Measurements from ENCODE around the gene GSTO2. TPM values are rescaled to one million over a fixed set of nuclear protein-coding genes. Genes with fewer than 3 reads are reported as not detected.

Gene GSTO2
- total and polyA plus RNA-seq, 2 donors from 2014 or later = 22.3 to 56.7 TPM

- DNase-seq = no peak
- no peaks in the 10 kb centered on the region for H3K27me3 ChIP-seq (ENCODE audit: control insufficient read depth, insufficient read depth, low read length)
- peaks cover 0 to 18% (median 17%) of the 10 kb centered on the region in 3 donors for H3K4me1 ChIP-seq (ENCODE audit: control insufficient read depth in 2 of 3, insufficient read depth in 2 of 3, low read depth in 1 of 3, low read length in 3 of 3)
- TF ChIP-seq CTCF (IDR thresholded peaks at IDR 0.05; ENCODE audit: borderline replicate concordance, extremely low read depth, insufficient read depth) = no peak
- FAIRE-seq = no peak
- no peaks in the 10 kb centered on the region for H3K9me3 ChIP-seq (ENCODE audit: control insufficient read depth in 2 of 3, insufficient read depth in 1 of 3, low read length in 3 of 3)
- peaks cover 7 to 61% (median 26%) of the 10 kb centered on the region in 3 donors for H3K36me3 ChIP-seq (ENCODE audit: control insufficient read depth in 2 of 3, insufficient read depth in 3 of 3, low read length in 3 of 3)
- H3K27ac ChIP-seq (ENCODE audit: low read depth in 2 of 2, low read length in 2 of 2) = no peak overlapping the region
- H3K9ac ChIP-seq (ENCODE audit: low read length in 3 of 3) = no peak overlapping the region
- intact Hi-C loops (cut with DNase I) = no loop called here
- H3K4me3 ChIP-seq (ENCODE audit: low read length in 3 of 3) = no peak overlapping the region
Measured at GRCh38 chr10:104262055-104262454, 6.9 kb upstream of the GSTO2 start.

GRCh38 chr10:104264783-104265182 is 4.2 kb upstream of the GSTO2 start:
- no peak for TF ChIP-seq CTCF (IDR thresholded peaks at IDR 0.05; ENCODE audit: borderline replicate concordance, extremely low read depth, insufficient read depth)
- FAIRE-seq (no peak), DNase-seq (no peak)
- no peak overlapping the region for H3K27ac ChIP-seq (ENCODE audit: low read depth in 2 of 2, low read length in 2 of 2)
- no peak overlapping the region for H3K4me3 ChIP-seq (ENCODE audit: low read length in 3 of 3)
- peaks cover 0 to 7% (median 4%) of the 10 kb centered on the region in 3 donors for H3K4me1 ChIP-seq (ENCODE audit: control insufficient read depth in 2 of 3, insufficient read depth in 2 of 3, low read depth in 1 of 3, low read length in 3 of 3)
- no peak overlapping the region for H3K9ac ChIP-seq (ENCODE audit: low read length in 3 of 3)
- intact Hi-C loops (cut with DNase I) = no loop called here
- H3K9me3 ChIP-seq (ENCODE audit: control insufficient read depth in 2 of 3, insufficient read depth in 1 of 3, low read length in 3 of 3) = no peaks in the 10 kb centered on the region
- no peaks in the 10 kb centered on the region for H3K27me3 ChIP-seq (ENCODE audit: control insufficient read depth, insufficient read depth, low read length)
- peaks cover 0 to 46% (median 27%) of the 10 kb centered on the region in 3 donors for H3K36me3 ChIP-seq (ENCODE audit: control insufficient read depth in 2 of 3, insufficient read depth in 3 of 3, low read length in 3 of 3)

- FAIRE-seq = no peak
- peaks cover 0 to 25% (median 15%) of the 10 kb centered on the region in 3 donors for H3K36me3 ChIP-seq (ENCODE audit: control insufficient read depth in 2 of 3, insufficient read depth in 3 of 3, low read length in 3 of 3)
Measured at GRCh38 chr10:104267721-104268404, 1.1 kb upstream of the GSTO2 start.

More at GRCh38 chr10:104267721-104268404, 1.1 kb upstream of the GSTO2 start:
- Histone ChIP-seq H3K27ac (ENCODE audit: low read depth in 2 of 2, low read length in 2 of 2) (no peak overlapping the region), H3K4me1 (ENCODE audit: control insufficient read depth in 2 of 3, insufficient read depth in 2 of 3, low read depth in 1 of 3, low read length in 3 of 3) (peaks cover 0 to 2% (median 0%) of the 10 kb centered on the region in 3 donors), H3K27me3 (ENCODE audit: control insufficient read depth, insufficient read depth, low read length) (no peaks in the 10 kb centered on the region), H3K9me3 (ENCODE audit: control insufficient read depth in 2 of 3, insufficient read depth in 1 of 3, low read length in 3 of 3) (no peaks in the 10 kb centered on the region), H3K9ac (ENCODE audit: low read length in 3 of 3) (peak overlapping the region in 2 of 3 donors; percentile 46 to 79), H3K4me3 (ENCODE audit: low read length in 3 of 3) (peak overlapping the region; percentile 59 to 77 (median 65))
- no peak for TF ChIP-seq CTCF (IDR thresholded peaks at IDR 0.05; ENCODE audit: borderline replicate concordance, extremely low read depth, insufficient read depth)
- DNase-seq = no peak
- intact Hi-C loops (cut with DNase I) = no loop called here

Measured in kidney (tissue), 14 donors.